Thyroid gland (tissue), 4 donors: ENCODE results near the gene CATSPERZ.

Experiments
- POLR2A ChIP-seq, 2 donors: fragments of 450-650 bp; IDR thresholded peaks; one replicate each; pipeline ENCODE4 v1.6.1; 2017; ENCODE audit warnings: antibody characterized with exemption in 2 of 2, mild to moderate bottlenecking in 2 of 2, moderate library complexity in 1 of 2
- TF ChIP-seq, protein P1 (sequence below), 6 experiments: fragments of 200-600 bp in 3 of 6; fragments of 450-650 bp in 3 of 6; sonication (generic) in 3 of 6; IDR thresholded peaks; one replicate each; pipeline ENCODE4 v1.5.1; 2016 to 2019; ENCODE audit warnings: antibody characterized with exemption in 6 of 6, mild to moderate bottlenecking in 2 of 6, inconsistent platforms in 1 of 6, moderate library complexity in 1 of 6

DNA sequence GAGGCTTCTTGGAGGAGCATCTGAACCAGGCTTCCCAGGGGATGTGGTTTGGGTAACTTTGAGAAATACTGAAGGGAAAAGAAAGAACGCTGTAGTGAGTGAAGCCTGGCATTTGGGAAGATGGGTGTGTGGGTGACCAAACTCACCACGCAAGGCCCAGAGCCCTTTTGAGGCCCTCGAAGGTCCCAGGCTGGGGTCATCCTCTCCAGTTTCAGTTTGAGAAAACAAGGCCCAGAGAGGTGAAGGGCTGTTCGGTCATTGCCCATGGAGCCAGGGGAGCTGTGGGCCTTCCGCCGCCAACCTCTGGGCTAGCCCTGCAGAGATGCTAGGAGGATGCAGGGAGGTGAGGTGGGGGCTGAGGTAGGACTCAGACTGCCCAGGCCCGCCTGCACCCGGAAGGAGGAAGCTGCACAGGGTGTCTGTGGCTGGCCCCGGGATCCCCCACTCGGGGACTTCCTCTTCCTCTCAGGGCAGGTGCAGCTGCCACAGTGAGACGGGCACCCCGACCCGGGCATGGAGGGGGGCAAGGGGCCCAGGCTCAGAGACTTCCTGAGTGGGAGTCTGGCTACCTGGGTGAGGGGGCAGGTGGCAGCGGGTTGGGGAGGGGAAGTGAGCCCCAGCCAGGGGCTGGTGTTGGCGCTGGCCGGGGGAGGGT, 39.7 kb downstream of the CATSPERZ start, which contains the start of gene CCDC88B:
- no peak for TF ChIP-seq POLR2A (IDR thresholded peaks at IDR 0.05)
- TF ChIP-seq, protein P1, sequence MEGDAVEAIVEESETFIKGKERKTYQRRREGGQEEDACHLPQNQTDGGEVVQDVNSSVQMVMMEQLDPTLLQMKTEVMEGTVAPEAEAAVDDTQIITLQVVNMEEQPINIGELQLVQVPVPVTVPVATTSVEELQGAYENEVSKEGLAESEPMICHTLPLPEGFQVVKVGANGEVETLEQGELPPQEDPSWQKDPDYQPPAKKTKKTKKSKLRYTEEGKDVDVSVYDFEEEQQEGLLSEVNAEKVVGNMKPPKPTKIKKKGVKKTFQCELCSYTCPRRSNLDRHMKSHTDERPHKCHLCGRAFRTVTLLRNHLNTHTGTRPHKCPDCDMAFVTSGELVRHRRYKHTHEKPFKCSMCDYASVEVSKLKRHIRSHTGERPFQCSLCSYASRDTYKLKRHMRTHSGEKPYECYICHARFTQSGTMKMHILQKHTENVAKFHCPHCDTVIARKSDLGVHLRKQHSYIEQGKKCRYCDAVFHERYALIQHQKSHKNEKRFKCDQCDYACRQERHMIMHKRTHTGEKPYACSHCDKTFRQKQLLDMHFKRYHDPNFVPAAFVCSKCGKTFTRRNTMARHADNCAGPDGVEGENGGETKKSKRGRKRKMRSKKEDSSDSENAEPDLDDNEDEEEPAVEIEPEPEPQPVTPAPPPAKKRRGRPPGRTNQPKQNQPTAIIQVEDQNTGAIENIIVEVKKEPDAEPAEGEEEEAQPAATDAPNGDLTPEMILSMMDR (IDR thresholded peaks at IDR 0.05), result no peak
